NCI-H2227 (cell line): ENCODE measurements around the gene KATNAL1.

Source experiments
- DNase-seq: peaks from one replicate; lab custom pipeline; 2025; ENCODE audit not compliant: unreplicated experiment; lab: John Stamatoyannopoulos, UW

Gene KATNAL1

DNA sequence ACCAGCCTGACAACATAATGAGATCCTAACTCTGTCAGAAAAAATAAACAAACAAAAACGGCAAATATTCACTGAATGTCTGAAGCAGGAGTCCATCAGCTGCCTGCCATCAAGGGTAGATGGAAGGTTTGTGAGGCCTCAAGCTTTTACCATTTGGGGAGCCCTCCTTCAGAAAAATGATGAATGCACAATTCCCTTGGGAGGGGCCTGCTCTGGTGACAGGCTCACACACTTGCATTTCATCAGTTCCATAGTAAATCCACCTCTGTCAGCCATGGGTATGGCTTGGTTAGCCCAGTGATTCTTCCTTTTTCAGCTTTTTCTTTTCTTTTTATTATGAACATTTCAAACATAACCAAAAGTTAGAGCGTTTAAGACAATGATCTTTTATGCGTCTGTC is 26.3 kb upstream of the KATNAL1 start:
- DNase-seq: no peak

DNA sequence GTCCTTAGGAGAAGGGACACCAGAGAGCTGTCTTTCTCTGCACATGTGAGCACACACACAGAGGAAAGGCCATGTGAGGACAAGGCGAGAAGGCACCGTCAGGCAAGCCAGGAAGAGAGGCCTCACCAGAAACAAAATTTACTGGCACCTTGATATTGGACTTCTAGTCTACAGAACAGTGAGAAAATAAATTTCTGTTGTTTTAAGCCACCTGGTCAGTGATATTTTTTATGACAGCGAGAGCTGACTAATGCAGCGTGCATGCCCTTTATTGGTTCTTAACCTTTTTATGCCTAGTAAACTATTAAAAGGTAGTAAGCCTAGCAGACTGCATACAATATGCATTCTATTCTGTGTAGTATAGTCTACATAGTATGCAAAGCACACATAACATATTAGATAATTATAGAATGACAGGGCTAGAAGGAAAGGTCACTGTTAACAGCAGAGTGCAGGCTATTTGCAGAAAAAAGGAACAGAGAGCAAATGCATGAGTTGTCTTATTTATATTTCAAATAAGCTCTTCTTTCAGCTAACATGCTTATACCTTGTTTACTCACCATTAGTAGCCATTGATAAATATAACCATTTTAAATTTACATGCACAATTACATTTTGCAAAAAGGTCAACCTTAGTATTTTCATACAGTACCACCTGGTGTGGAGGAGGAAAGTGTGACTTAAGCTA is 25.2 kb upstream of the KATNAL1 start:
- no peak for DNase-seq

DNA sequence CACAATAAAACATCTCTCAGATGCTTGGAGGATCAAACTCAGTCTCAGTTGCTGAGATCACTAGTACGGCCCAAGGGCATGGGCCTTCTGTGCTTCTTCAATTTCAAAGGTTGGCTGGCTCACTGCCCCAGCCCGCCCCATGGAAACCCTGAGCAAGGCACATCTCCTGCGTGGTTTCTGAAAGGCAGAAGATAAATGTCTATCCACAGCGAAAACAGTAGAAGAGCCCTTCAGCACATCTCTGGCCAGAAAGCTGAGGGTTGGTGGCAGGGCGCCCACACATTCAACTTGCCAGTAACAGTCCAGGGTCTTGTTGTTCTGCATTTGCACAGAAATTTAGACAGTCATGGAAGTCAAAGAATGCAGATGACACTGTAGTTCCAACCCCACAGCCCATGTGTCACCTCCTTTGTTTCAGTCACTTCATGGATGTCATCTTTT is 24.0 kb upstream of the KATNAL1 start:
- no peak for DNase-seq

DNA sequence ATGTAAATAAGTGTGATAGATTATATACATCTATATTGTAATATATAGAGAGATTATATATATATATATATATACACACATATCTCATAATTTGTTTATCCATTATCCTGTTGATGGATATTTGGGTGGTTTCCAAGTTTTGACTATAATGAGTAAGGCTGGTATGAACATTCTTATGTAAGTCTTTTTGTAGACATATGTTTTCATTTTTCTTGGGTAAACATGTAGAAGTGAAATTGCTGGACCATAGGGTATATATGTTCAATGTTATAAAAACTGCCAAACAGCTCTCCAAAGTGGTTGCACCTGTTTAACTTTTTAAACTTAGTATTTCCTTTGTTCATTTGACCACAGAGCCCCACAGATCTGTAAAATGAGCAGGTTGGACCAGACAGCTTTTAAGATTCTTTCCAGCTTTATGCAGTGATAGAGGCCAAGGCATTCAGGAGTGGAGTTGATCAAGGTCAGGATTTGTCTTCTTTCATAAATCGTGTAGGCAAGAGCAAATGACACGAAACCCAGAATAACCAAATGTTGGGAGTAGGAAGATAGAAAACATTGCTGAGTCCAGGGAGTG is 21.7 kb upstream of the KATNAL1 start:
- DNase-seq: no peak

DNA sequence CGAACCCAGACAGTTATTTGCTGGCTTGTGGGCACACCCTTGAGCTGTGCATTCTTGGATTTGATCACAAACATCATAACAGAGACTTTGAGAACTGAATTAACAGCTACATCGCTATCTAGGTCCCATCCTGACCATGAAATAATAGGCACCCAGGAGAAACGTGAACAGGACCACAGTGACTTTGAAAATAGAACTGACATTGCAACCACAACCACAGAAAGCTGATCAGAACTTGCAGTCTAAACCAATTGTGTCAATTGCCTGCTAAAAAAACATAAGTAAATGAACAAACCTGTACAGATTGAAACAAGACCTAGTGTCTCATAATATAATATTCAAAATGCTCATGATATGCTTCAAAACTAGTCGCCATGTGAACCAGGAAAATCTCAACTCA is 18.3 kb upstream of the KATNAL1 start:
- DNase-seq: no peak

DNA sequence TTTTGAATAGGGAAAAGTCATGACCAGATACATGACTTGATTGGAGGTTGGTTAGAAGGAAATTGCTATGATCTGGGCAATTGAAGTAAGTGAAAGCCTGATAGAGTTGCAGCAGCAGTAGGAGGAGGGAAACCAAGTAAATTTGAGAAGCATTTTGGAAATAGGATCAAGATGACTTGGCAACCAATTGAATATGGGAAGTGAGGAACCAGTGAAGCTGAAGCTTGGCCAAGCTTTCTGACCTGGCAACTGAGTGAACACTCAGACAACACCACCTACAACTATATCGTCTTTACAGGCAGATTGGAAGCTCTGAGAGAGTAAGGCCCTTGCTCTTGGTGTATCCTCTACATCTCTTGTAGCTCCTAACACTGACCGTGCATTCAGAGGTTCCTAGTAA is 16.2 kb upstream of the KATNAL1 start:
- no peak for DNase-seq

DNA sequence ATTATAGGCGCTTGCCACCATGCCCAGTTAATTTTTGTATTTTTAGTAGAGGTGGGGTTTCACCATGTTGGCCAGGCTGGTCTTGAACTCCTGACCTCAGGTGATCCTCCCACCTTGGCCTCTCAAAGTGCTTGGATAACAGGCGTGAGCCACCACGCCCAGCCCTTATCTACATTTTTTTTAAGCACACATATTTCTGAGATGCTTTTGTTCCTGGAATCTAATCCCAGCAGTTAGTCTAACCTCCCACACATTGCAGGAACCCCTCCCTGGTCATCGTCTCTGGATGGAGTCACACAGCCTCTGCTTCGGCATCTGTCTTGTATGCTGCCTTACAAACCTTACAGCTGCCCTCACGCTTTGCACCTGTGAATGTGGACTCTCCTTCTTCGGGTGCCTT is 15.1 kb upstream of the KATNAL1 start:
- DNase-seq: no peak

DNA sequence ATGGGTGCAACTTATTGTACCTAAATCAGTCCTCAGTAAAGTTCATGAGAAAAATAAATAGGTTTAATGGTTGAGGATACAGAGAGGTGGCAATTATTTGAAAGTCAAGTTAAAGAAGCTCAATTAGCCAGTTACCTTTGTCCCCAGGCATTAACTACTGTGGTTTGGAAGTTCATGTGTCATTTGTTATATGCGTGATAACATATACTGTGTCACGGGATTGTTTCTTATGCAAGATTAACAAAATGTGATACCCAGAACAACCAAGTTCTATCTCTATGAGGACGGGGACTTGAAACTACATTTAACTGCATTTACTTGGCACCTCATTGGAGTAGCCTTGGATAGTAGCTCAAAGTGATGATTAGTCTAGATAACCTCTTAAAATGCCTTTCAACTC is 13.9 kb upstream of the KATNAL1 start:
- DNase-seq: no peak

DNA sequence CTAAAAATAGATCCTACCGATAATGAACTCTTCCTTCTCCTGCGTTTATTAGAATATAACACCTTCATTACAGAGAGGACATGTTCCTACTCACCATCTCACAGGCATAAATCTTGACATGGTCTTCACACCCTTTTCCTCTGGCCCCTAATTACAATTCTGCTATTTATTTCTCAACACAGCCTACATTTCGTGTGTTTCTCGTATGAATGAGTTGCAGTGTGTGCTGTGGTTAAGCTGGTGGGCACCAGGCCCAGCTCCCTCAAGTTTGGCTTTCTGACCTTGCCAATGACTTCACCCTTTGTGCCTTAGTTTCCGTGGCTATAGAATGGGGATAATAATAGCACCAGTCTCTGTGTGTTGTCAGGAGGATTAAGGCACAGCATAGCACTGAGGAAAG is 12.3 kb upstream of the KATNAL1 start:
- peak; percentile 10 for DNase-seq

DNA sequence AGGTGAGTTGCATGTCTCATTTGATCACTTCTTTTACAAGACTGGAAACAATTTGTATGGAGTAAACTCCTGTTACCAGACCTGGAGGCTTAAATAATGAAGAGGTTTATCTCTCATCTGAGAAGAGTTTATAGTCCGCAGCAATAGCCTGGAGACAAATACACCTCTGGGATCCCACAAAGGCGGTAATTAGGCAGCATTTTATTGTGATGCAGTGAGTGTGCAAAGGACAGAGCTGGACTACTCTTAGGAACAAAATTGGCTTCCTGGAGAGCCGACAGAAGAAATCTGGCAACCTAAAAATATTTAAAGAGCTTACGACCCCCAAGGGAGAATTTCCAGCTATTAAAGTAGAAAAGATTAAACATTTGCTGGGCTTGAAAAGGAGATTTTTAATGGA is 11.8 kb upstream of the KATNAL1 start:
- peak; percentile 19 for DNase-seq

DNA sequence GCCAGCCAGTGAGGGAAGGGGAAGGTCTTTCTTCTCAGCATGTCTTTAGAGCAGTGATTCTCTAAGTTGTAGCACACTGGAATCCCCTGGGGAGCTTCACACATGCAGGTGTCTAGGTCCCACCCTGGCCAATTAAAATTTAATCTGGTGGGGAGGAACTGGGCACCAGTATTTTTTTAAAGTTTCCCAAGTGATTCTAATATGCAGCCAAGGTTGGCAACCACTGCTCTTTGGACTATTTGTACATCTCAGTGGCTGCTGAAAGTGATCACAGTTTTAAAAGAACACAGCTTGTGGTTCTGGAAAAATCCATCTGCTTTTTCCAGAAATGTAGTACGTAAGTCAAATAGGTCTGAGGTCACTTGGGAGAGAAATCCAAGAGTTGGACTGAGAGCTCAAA is 10.7 kb upstream of the KATNAL1 start:
- no peak for DNase-seq

DNA sequence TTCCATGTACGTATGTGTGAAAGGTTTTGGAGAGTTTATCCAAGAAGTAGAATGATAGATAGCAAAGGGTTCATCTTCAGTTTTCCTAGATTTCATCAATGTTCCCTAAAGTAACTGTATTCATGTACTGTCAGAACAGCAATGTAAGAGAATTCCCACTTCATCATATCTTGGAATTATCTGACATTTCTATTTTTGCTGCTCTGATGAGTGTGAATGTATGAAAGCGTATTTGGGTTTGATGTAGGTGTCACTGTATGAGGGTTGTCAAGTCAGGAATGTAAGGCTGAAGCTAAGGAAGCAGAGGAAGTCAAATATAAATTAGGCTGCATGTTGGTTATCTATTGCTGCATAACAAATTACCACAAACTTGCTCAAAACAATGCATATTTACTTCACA is 7.2 kb upstream of the KATNAL1 start:
- no peak for DNase-seq

DNA sequence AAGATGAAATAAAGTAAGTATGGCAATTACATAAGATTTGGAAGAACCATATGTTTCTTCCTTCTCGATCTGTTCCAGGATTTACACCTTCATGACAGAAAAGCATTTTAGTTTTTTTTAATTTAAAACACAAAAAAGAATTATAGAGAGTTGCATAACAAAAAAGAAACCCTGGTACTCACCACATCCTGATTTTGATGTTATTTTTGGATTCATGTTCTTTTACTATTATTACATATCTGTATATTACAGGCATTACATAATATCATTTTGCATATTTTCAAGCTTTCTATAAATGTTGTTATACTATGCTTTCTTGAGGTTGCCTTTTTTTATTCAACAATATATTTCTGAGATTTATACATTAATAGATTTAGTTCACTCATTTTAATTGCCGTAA is 6.7 kb upstream of the KATNAL1 start:
- no peak for DNase-seq

DNA sequence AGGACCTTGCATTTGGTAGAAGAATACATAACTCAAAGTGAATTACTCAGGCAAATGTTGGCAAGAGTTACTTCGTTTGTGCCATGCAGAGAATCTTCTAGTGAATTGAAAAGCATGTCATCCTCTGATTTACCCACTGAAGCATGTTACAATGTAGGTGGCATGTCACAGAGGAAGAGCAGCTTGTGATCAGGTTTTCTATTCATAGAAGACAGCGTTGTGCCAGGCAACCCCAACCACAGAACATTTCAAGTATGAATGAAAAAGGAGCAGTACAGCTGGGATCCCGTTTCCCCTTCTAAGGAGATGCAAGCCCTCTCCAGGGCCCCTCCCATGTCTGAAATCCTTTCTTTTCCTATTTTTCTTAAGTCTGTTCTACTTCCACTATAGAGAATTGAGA is 6.0 kb upstream of the KATNAL1 start:
- DNase-seq: no peak

DNA sequence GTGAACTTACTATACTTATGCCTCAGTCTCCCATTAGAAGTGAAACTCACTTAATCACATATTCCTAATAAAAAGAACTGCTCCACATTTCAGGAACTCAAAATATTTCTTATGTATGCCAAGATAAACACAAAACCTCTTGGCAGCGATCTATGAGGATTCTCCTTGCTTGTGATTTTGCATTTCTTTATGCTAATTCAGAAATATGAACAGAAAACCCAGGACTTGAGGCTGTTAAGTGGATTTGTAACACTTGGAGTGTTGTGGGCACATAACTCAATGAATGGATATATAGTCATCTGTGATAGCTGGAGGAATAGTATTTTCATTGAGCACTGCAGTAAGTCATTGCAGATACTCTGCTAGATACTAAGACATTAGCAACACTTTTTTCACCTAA is 5.6 kb upstream of the KATNAL1 start:
- no peak for DNase-seq

DNA sequence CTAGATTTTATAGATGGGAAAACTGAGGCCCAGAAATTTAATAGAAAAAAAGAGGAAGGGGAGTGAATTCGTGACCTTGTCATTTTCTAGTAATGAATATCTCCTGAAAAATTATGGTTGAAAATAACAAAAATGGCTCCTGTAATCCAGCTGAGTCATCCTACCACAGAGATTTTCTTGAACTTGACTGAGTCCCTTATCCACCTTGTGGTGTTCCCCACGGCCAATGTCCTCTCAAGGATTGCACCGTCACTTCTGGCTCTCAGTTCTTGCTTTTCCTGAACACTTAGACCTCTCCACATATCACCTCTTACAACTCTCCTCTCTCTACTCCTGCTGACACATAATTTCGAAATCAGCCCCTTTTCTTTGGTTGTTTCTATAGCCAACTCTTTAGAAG is 1.2 kb upstream of the KATNAL1 start:
- DNase-seq: no peak

DNA sequence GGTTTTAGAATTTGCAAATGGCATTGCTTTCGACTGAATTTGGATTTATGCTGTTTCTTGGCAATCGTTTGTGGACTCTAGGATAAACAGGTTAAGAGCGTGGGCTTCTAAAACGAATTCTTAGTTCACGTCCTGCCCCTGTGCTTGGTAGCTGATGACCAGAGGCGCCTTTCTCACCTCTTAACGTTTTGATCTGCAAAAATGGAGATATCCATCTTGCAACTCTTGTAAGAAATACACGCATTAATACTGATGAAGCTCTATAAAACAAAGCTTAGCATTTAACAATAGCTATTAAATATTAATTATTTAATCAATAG is 580 bp upstream of the KATNAL1 start:
- no peak for DNase-seq

DNA sequence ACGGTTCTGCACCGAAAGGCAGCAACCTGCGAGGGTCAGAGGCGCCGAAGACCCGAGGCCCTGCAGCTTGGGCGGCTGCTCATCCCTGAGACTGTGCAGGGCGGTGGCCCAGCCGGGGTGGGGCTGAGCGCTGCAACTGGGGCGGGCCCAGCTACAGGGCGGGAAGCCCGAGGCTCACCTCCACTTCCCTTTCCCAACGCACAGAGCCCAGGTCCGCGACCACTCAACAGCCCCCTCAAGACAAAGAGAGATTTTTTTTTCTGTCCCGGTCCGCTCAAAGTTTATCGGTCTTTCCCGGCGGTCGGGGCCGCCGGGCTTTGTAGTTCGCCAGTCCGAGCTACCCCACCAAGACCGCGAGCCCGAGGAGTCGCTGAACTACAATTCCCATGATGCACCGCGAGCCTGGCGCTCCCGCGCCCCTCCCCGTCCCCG is 573 bp downstream of the KATNAL1 start:
- peak; percentile 95 for DNase-seq

DNA sequence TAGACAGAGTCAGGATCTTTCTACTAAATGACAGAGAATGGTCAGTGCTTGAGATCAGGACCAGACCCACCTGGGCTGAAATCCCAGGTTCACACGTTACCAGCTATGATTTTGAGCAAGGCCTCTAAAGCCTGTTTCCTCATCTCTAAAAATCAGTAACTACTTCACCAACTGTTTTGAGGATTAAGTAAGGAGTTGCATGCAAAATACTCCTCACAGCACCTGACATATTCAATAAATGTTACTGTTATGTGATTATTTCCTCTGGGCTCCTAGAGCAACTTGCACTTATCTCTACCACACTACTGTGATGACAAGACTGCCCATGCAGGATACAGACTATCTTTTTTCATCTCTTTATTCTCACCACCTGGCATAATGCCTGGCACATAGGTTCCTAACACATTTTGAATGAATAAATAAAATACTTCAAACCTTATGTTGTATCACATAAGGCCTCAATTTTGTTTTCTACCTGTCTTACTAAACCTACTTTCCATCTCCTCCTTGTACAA is 1.8 kb downstream of the KATNAL1 start:
- no peak for DNase-seq

DNA sequence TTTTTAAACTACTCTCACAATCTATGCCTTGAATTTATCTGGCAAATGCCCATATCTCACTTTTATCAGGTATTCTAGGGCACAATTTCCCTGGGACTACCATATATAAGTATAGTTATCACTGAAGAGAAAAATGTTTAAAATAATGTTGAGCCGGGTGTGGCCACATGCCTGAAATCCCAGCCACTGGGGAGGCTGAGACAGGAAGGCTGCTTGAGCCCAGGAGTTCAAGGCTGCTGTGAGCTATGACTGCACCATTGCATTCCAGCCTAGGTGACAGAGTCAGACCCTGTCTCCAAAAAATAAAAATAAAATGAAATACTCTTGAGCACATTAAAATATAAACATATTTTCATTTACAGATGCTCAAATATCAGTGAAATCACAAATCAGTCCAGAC is 4.1 kb downstream of the KATNAL1 start:
- DNase-seq: no peak

DNA sequence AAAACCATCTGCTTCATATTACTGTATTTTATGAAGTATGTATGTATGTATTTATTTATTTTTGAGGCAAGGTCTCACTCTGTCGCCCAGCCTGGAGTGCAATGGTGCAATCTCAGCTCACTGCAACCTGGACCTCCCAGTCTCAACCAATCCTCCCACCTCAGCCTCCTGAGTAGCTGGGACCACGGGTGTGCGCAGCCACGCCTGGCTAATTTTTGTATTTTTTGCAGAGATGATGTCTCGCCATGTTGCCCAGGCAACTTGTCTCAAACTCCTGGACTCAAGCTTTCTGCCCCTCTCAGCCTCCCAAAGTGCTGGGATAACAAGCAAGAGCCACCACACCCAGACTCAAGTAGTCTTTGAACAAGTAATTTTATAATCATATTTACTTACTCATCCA is 5.5 kb downstream of the KATNAL1 start:
- no peak for DNase-seq

DNA sequence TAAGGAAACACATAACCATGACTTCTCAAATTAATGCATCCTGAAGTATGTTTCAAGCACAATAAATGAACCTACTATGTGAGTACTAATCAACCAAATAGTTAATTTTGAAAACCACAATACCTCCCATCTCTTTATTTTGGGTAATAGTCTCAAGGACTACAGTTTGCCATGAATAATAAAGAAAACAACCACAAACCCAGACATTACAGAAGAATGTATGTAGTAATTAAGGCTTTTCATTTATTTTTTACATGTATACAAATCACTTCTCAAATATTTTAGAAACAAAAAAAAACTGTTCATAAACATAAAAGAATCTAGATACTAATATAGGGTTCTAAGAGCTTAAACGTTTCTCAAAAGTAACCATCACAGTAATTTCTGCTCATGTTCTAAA is 6.8 kb downstream of the KATNAL1 start:
- no peak for DNase-seq

DNA sequence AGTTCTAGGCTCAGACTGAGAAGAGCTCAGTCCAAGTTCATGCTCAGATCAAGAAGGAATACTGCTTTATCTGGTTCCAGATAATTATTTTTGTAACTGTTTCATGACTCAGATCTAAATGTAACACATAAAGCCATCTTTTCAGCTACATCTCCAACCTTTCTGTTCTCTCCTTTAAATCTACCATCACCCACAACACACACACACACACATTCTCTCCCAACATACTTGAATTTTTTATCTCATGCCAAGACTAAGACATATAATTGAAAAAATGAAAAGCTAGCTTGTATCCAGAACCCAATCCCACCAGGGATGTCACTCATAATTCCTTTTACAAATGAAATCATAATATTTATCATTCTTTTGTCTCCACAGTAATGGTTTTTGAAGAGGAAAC is 7.6 kb downstream of the KATNAL1 start:
- no peak for DNase-seq
